SU-DHL-6 (cell line): ENCODE measurements around the gene NUB1.

Experiments
- H2AFZ ChIP-seq: fragments of 200-600 bp; sonication (generic); 2 replicates; pipeline ENCODE4 v1.6.1; 2014; ENCODE audit warnings: low read depth, mild to moderate bottlenecking, moderate library complexity, mixed read lengths, antibody characterized with exemption, low read length; ENCODE audit not compliant: severe bottlenecking
- H3F3A ChIP-seq: fragments of 200-600 bp; shearing (Covaris generic); 2 replicates; pipeline ENCODE4 v1.6.0; 2016; ENCODE audit warnings: antibody characterized with exemption, mild to moderate bottlenecking; ENCODE audit not compliant: insufficient read depth
- H3K27ac ChIP-seq: fragments of 200-600 bp; sonication (generic); 2 replicates; pipeline ENCODE4 v1.5.1; 2016; ENCODE audit warnings: low read depth, mild to moderate bottlenecking, low read length, moderate library complexity, mixed read lengths
- H3K27me3 ChIP-seq: fragments of 200-600 bp; sonication (generic), shearing (Covaris generic); 2 replicates; pipeline ENCODE4 v1.6.0; 2014; ENCODE audit warnings: mild to moderate bottlenecking, low read length
- H3K36me3 ChIP-seq: fragments of 200-600 bp; sonication (generic); 2 replicates; pipeline ENCODE4 v1.6.1; 2014; ENCODE audit warnings: mild to moderate bottlenecking, low read length, mixed read lengths
- H3K4me2 ChIP-seq: fragments of 300-600, 200-600 bp; shearing (Covaris generic), sonication (generic); 2 replicates; pipeline ENCODE4 v1.6.0; 2014; ENCODE audit warnings: low read length, low read depth, mild to moderate bottlenecking; ENCODE audit not compliant: poor library complexity, severe bottlenecking
- H3K4me3 ChIP-seq: fragments of 200-600 bp; sonication (generic); 2 replicates; pipeline ENCODE4 v1.5.1; 2014; ENCODE audit warnings: antibody characterized with exemption, low read length, mild to moderate bottlenecking, mixed read lengths; ENCODE audit not compliant: insufficient read depth, poor library complexity, severe bottlenecking
- H3K79me2 ChIP-seq: fragments of 200-600 bp; sonication (generic); 2 replicates; pipeline ENCODE4 v1.6.1; 2014; ENCODE audit warnings: mild to moderate bottlenecking, low read length, moderate library complexity; ENCODE audit not compliant: insufficient read depth
- H3K9ac ChIP-seq: fragments of 200-600 bp; sonication (generic); 2 replicates; pipeline ENCODE4 v1.7.0; 2014; ENCODE audit warnings: mild to moderate bottlenecking, low read length
- H3K9me2 ChIP-seq: fragments of 200-600 bp; sonication (generic); replicated peaks from 2 replicates; pipeline ENCODE4 v1.6.1; 2014; ENCODE audit warnings: low read length; ENCODE audit not compliant: insufficient read depth
- H3K9me3 ChIP-seq: fragments of 200-600 bp; sonication (generic); 2 replicates; pipeline ENCODE4 v1.6.1; 2014; ENCODE audit warnings: low read length, mixed read lengths; ENCODE audit not compliant: insufficient read depth
- H4K20me1 ChIP-seq: fragments of 200-600 bp; sonication (generic); 2 replicates; pipeline ENCODE4 v1.6.1; 2014; ENCODE audit warnings: low read depth, mild to moderate bottlenecking, antibody characterized with exemption, low read length, moderate library complexity, mixed read lengths
- CTCF ChIP-seq: fragments of 200-600 bp; sonication (generic); IDR thresholded peaks from one replicate; pipeline ENCODE4 v1.5.1; 2017; ENCODE audit warnings: antibody characterized with exemption, mild to moderate bottlenecking, low read length, moderate library complexity; ENCODE audit not compliant: insufficient read depth, poor library complexity, severe bottlenecking
- EZH2phosphoT487 ChIP-seq: fragments of 200-600 bp; sonication (generic), shearing (Covaris generic); conservative IDR thresholded peaks from 2 replicates; pipeline ENCODE4 v1.6.1; 2018; ENCODE audit warnings: mild to moderate bottlenecking, antibody characterized with exemption, low read length, moderate library complexity, mixed read lengths

The NUB1 gene

GRCh38 chr7:151410405-151411390, 69.1 kb downstream of the NUB1 start:
- Histone ChIP-seq H2AFZ (no peak overlapping the region), H3K4me2 (no peak overlapping the region)

DNA sequence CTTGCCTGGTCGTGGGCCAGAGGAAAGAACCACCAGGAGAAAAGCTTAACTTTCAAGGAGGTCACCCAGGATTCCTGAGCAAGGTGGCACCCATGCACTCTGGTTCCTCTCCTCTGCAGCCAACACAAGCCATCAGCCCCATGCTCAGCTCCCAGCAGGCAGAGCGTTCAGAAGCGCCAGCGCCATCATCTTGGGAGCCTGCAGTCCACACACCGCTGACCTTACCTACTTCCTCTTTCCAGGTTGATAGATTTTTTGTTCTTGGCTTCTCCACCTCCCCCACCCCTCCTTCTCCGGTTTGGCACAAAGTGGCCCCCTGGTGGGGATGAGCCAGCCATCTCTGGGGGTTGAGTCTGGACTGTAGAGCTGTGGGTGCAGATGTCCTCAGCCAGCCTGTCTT, 69.9 kb downstream of the NUB1 start:
- Histone ChIP-seq H3K9me2 (no peaks in the 10 kb centered on the region), H2AFZ (no peak overlapping the region), H3K27me3 (no peaks in the 10 kb centered on the region), H3K27ac (no peak overlapping the region), H3K9ac (no peak overlapping the region), H3K4me3 (no peak overlapping the region), H3F3A (no peaks in the 10 kb centered on the region), H3K9me3 (no peaks in the 10 kb centered on the region), H3K36me3 (no peaks in the 10 kb centered on the region), H4K20me1 (no peaks in the 10 kb centered on the region), H3K4me2 (no peak overlapping the region), H3K79me2 (no peaks in the 10 kb centered on the region)
- no peak for TF ChIP-seq EZH2phosphoT487
- TF ChIP-seq CTCF = no peak

More at GRCh38 chr7:151410405-151411390, 69.1 kb downstream of the NUB1 start:
- Histone ChIP-seq H3K27ac (no peak overlapping the region), H3K36me3 (no peaks in the 10 kb centered on the region), H4K20me1 (no peaks in the 10 kb centered on the region), H3F3A (no peaks in the 10 kb centered on the region), H3K79me2 (no peaks in the 10 kb centered on the region), H3K9me3 (no peaks in the 10 kb centered on the region), H3K27me3 (no peaks in the 10 kb centered on the region), H3K9me2 (no peaks in the 10 kb centered on the region), H3K4me3 (no peak overlapping the region), H3K9ac (no peak overlapping the region)
- TF ChIP-seq EZH2phosphoT487 (no peak), CTCF (no peak)

- H3K27me3 ChIP-seq = no peaks in the 10 kb centered on the region
- H3K4me3 ChIP-seq = no peak overlapping the region
- no peaks in the 10 kb centered on the region for H3F3A ChIP-seq
- H2AFZ ChIP-seq = no peak overlapping the region
- no peaks in the 10 kb centered on the region for H3K9me3 ChIP-seq
- H3K4me2 ChIP-seq = no peak overlapping the region
- no peaks in the 10 kb centered on the region for H3K79me2 ChIP-seq
- no peaks in the 10 kb centered on the region for H4K20me1 ChIP-seq
- no peaks in the 10 kb centered on the region for H3K9me2 ChIP-seq
- TF ChIP-seq EZH2phosphoT487 = no peak
- no peak for TF ChIP-seq CTCF
- H3K9ac ChIP-seq = no peak overlapping the region
- no peak overlapping the region for H3K27ac ChIP-seq
- no peaks in the 10 kb centered on the region for H3K36me3 ChIP-seq
These were observed 70.7 kb downstream of the NUB1 start for GRCh38 chr7:151412318-151412717.
